ENCODE results near the gene SPRED2.

The SPRED2 gene

DNA sequence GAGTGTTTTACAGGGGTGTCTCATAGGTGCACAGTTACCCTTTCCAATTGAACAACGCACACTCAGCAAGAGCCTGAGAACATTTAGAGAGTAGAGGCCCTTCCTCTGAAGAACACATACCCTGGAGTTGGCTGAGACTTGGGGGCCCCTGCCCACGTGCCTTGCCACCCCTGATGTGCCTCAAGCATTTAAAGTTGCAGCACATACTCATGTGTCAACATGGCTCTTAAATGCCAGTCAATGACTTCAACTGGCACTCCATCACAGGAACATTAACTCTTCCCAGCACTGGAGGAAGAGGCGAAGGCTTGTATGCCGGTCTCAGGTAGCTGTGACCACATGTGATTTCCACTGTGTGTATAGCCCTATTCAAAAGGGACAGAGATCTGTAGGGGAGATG lies 57.4 kb downstream of the SPRED2 start:
- TF ChIP-seq, protein P1, sequence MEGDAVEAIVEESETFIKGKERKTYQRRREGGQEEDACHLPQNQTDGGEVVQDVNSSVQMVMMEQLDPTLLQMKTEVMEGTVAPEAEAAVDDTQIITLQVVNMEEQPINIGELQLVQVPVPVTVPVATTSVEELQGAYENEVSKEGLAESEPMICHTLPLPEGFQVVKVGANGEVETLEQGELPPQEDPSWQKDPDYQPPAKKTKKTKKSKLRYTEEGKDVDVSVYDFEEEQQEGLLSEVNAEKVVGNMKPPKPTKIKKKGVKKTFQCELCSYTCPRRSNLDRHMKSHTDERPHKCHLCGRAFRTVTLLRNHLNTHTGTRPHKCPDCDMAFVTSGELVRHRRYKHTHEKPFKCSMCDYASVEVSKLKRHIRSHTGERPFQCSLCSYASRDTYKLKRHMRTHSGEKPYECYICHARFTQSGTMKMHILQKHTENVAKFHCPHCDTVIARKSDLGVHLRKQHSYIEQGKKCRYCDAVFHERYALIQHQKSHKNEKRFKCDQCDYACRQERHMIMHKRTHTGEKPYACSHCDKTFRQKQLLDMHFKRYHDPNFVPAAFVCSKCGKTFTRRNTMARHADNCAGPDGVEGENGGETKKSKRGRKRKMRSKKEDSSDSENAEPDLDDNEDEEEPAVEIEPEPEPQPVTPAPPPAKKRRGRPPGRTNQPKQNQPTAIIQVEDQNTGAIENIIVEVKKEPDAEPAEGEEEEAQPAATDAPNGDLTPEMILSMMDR (conservative IDR thresholded peaks at IDR 0.05; ENCODE audit: low read depth, low read length) = no peak
- DNase-seq (ENCODE audit: low read depth) = no peak
- no peak overlapping the region for H3K4me3 ChIP-seq (ENCODE audit: low read length)

DNA sequence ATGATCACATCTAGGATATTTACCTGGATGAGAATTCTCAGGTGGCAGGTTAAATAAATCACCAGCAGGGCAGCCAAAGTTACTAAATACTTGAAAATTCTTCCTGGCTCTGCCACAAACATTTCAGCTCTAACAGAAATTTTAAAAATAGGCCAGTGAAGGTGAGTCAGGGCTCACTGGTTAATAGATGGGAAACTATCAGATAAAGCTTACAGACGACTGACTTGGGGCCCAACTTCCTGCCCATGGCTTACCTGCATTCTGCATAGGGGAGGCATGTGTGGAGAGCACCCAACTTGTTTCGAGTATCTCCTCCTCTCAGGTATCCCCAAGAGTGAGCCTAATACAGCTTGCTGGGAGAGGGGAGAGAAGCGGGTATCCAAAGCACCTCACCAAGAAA lies 57.8 kb downstream of the SPRED2 start:
- no peak for DNase-seq (ENCODE audit: low read depth)
- H3K4me3 ChIP-seq (ENCODE audit: low read length) = no peak overlapping the region
- TF ChIP-seq, protein P1 (conservative IDR thresholded peaks at IDR 0.05; ENCODE audit: low read depth, low read length) = no peak

DNA sequence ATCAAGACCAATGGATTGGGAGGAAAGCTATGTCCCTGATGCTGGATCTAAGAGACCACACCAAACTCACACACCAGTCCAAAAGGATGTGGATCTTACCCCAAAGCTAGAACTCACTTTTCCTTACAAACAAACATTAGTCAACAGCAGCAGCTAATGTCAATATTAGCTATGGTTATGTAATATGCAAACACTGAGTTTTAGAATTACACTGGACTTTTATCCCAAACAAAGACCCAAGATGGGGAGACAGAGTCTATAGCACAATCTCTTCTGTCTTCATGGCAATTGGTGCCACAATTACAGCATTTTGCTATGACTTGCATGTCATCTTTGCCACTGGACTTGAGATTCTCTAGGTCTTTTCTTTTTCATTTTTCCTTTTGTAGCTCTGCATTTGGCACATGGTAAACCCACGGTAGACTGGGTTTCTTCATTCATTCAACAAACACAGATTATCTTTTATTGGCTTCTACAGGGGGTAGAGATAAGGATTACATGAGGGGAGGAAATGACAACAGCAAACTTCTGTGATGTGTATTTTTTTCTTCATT lies 59.0 kb downstream of the SPRED2 start:
- no peak overlapping the region for H3K4me3 ChIP-seq (ENCODE audit: low read length)
- TF ChIP-seq, protein P1 (conservative IDR thresholded peaks at IDR 0.05; ENCODE audit: low read depth, low read length) = no peak
- DNase-seq (ENCODE audit: low read depth) = no peak

DNA sequence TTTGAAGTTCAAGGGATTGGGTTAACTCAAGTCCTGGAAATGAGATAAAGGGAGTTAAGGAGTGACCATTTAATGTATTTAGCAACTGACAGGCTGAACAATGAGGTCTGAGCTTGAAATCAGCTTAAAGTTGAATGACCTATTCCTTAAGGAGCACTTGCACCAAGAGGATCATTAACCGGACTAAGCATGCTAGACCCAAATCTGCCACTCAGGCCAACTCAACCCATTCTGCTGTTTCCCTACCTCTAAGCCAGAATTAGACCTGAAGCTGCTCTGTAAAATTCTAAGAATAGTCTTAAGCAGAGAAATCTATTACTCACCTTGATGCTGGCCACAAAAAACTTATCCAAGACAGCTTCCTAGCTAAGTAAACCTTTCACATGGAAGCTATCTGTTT lies 59.8 kb downstream of the SPRED2 start:
- DNase-seq (ENCODE audit: low read depth) = no peak
- TF ChIP-seq, protein P1 (conservative IDR thresholded peaks at IDR 0.05; ENCODE audit: low read depth, low read length) = no peak
- H3K4me3 ChIP-seq (ENCODE audit: low read length) = no peak overlapping the region

DNA sequence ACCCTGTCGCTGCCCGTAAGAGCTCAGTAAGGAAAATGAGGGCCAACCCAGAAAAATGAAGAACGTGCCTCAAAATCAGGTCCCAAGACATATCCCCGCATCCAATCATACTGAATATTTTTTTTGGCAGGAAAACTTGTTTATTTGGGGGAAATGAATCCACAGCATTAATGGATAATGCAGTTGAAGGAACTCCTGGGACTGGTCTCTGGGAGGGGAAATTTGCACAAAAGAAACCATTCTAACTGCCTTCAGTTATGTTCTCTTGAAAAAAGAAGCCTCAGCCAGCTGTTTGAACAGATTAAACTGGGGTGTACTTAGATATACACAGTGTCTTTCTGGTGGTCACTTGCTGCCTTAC lies 61.3 kb downstream of the SPRED2 start:
- no peak for DNase-seq (ENCODE audit: low read depth)
- no peak overlapping the region for H3K4me3 ChIP-seq (ENCODE audit: low read length)
- TF ChIP-seq, protein P1 (conservative IDR thresholded peaks at IDR 0.05; ENCODE audit: low read depth, low read length) = no peak

DNA sequence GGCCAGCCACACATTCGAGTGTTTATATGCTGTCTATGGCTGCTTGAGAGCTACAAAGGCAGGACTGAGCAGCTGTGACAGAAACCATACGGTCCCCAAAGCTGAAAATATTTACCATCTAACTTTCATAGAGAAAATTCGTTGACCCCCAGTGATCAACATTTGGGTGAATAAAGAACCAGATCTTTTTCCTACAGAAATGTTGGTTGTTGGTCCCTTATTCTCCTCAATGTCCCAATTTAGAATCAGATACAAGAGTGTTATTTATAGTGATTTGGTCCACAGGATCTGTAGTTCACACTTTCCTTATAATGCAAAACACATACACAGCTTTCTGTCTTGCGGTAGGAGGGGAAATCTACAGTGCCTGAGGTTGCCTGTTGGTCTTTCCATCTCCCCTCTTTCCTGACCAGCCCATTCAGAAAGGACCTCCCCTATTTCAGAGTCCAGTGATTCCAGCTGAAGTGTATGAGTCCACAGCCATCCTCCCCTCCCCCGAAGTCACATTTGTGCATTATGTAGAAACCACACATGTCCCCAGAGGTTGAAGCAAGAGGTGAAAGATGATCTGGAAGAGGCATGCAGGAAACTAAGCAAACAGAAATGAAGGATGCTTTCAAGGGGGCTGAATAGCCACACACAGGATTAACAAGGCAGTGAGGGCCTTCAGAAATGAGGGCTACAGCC lies 61.9 kb downstream of the SPRED2 start:
- DNase-seq (ENCODE audit: low read depth) = no peak
- TF ChIP-seq, protein P1 (conservative IDR thresholded peaks at IDR 0.05; ENCODE audit: low read depth, low read length) = no peak
- H3K4me3 ChIP-seq (ENCODE audit: low read length) = no peak overlapping the region

DNA sequence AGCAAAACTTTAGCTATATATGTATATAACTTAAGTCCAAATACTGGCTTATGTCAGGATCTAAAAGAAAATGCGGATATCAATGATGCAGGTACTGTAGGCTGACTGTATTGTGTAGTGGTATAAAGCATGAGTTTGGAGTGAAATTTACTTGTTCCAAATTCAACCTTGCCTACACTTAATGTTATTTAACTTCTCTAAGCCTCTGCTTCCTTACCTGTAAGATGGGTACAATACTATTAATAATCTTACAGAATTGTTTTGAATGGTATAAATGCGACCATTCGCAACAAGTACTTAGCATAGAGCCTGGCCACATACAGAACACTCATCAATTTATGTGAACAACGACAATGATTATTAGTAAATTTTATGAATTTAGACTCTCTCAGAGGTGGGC lies 62.4 kb downstream of the SPRED2 start:
- TF ChIP-seq, protein P1 (conservative IDR thresholded peaks at IDR 0.05; ENCODE audit: low read depth, low read length) = no peak
- H3K4me3 ChIP-seq (ENCODE audit: low read length) = no peak overlapping the region
- DNase-seq (ENCODE audit: low read depth) = no peak

All from retinal pigment epithelial cell (primary cell).